Fibroblast of lung (primary cell): ENCODE results near the gene KRTAP12-4. TPM values are rescaled to one million over a fixed set of nuclear protein-coding genes. Genes with fewer than 3 reads are reported as not detected.

Experiments used
- DNase-seq, 2 donors: peaks; one replicate each; pipeline versions ENCODE4 v3.0.0 to v3.0.0-alpha.2; 2010; ENCODE audit warnings: low read depth in 2 of 2
- H2AFZ ChIP-seq: 2 replicates; pipeline ENCODE4 v1.5.1; 2012; ENCODE audit warnings: low read length, control low read depth, inconsistent platforms
- H3K27ac ChIP-seq: 2 replicates; pipeline ENCODE4 v1.5.1; 2011; ENCODE audit warnings: low read length, control low read depth; ENCODE audit not compliant: insufficient read depth
- H3K27me3 ChIP-seq: 2 replicates; pipeline ENCODE4 v1.5.1; 2011; ENCODE audit warnings: mild to moderate bottlenecking, low read length; ENCODE audit not compliant: control insufficient read depth, insufficient read depth
- H3K36me3 ChIP-seq: 2 replicates; pipeline ENCODE4 v1.5.1; 2011; ENCODE audit warnings: low read length; ENCODE audit not compliant: control insufficient read depth, insufficient read depth
- H3K4me1 ChIP-seq: 2 replicates; pipeline ENCODE4 v1.5.1; 2011; ENCODE audit warnings: low read length; ENCODE audit not compliant: control insufficient read depth, insufficient read depth; ENCODE audit errors: extremely low read depth
- H3K4me2 ChIP-seq: 2 replicates; pipeline ENCODE4 v1.5.1; 2011; ENCODE audit warnings: low read length, control low read depth; ENCODE audit not compliant: insufficient read depth; ENCODE audit errors: extremely low read depth
- H3K4me3 ChIP-seq, 4 experiments: fragments of 200-600 bp in 1 of 4; sonication (generic) in 1 of 4; replicated peaks in 1 of 4; 2 replicates each; pipeline ENCODE4 v1.5.1; 2011 to 2016; ENCODE audit warnings: low read length in 4 of 4, low read depth in 3 of 4, mild to moderate bottlenecking in 3 of 4, control low read depth in 2 of 4, inconsistent platforms in 1 of 4, mixed read lengths in 1 of 4; ENCODE audit not compliant: insufficient read depth in 1 of 4; ENCODE audit errors: control extremely low read depth in 1 of 4
- H3K79me2 ChIP-seq: 2 replicates; pipeline ENCODE4 v1.5.1; 2012; ENCODE audit warnings: mild to moderate bottlenecking, low read length, inconsistent platforms; ENCODE audit not compliant: control insufficient read depth, insufficient read depth
- H3K9ac ChIP-seq: 2 replicates; pipeline ENCODE4 v1.5.1; 2011; ENCODE audit warnings: mild to moderate bottlenecking, low read length, control low read depth; ENCODE audit not compliant: insufficient read depth
- H3K9me3 ChIP-seq: 2 replicates; pipeline ENCODE4 v1.5.1; 2012; ENCODE audit warnings: low read depth, low read length; ENCODE audit not compliant: control insufficient read depth, insufficient read depth
- H4K20me1 ChIP-seq: 2 replicates; pipeline ENCODE4 v1.5.1; 2011; ENCODE audit warnings: low read length; ENCODE audit not compliant: control insufficient read depth, insufficient read depth; ENCODE audit errors: extremely low read depth
- EZH2 ChIP-seq: IDR thresholded peaks from 2 replicates; pipeline ENCODE4 v1.5.1; 2012; ENCODE audit warnings: low read length, control low read depth, mild to moderate bottlenecking; ENCODE audit errors: missing control alignments
- polyA minus RNA-seq: library from RNA; depleted of rRNA, polyadenylated mRNA; stranded (reverse); fragments of >200 nt; gene quantifications from 2 replicates; pipeline ENCODE4 v1.2.3, GENCODE V29; 2011; ENCODE audit warnings: low replicate concordance
- polyA plus RNA-seq, 2 donors: library from polyadenylated mRNA; depleted of rRNA in 1 of 2; stranded (reverse) in 1 of 2; unstranded in 1 of 2; fragments of >200 nt; gene quantifications; 2 replicates each; pipeline ENCODE4 v1.2.1, GENCODE V29; 2011 to 2012; ENCODE audit warnings: missing spikeins in 1 of 2
- total RNA-seq: library from RNA; depleted of rRNA; stranded (reverse); fragments of >200 nt; gene quantifications from 2 replicates; pipeline ENCODE4 v1.2.1, GENCODE V29; 2014
- TF ChIP-seq, protein P1 (sequence below), 2 donors: IDR thresholded peaks in 1 of 2; conservative IDR thresholded peaks in 1 of 2; 1 replicate in 1 of 2; 2 replicates in 1 of 2; pipeline ENCODE4 v1.5.1; 2011 to 2012; ENCODE audit warnings: low read length in 2 of 2, control low read depth in 1 of 2, inconsistent platforms in 1 of 2, low read depth in 1 of 2, mild to moderate bottlenecking in 1 of 2

KRTAP12-4 gene, protein sequence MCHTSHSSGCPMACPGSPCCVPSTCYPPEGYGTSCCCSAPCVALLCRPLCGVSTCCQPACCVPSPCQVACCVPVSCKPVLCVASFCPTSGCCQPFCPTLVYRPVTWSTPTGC
- total RNA-seq (not detected in 2 replicates), polyA plus RNA-seq (not detected in 2 replicates), polyA minus RNA-seq (not detected in 2 replicates)
- polyA plus RNA-seq (2012): not detected in 2 replicates

DNA sequence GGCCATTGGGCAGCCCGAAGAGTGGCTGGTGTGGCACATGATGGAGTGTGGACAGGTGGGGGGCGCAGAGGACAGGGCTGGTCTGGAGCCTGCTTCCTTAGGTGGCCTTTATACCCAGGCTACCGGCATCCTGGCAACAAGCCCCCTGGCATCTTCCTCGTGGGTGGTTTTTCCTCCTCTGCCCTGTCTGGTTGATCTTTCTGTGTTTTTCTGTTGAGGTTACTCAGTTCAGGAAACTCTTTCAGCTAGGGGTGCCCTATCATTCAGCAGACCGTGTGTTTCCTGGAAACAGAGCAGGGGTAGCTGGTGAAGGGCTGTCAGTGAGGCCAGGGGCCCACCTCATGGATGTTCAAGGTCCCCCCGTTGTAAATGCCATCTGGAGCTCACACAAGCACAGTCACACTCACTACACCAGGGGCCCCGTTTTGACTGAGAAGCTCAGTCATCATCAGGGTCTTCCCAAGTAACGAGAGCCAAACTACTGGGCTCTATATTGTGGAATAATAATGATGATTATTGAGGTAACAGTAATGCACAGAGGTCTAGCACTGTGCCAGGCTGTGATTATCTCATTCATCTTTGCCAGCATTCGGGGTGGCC, at the start of gene KRTAP12-4:
Gene KRTAP12-4 (minus strand): TSS at position 84 of the 600 bp plus-strand sequence. CDS start 45 bp downstream, at position 39.
- H3K79me2 ChIP-seq: no peaks in the 10 kb centered on the region
- no peak within 1 kb of the TSS for H3K27ac ChIP-seq
- H3K9ac ChIP-seq: no peak within 1 kb of the TSS
- no peak within 1 kb of the TSS for H2AFZ ChIP-seq
- TF ChIP-seq, protein P1, sequence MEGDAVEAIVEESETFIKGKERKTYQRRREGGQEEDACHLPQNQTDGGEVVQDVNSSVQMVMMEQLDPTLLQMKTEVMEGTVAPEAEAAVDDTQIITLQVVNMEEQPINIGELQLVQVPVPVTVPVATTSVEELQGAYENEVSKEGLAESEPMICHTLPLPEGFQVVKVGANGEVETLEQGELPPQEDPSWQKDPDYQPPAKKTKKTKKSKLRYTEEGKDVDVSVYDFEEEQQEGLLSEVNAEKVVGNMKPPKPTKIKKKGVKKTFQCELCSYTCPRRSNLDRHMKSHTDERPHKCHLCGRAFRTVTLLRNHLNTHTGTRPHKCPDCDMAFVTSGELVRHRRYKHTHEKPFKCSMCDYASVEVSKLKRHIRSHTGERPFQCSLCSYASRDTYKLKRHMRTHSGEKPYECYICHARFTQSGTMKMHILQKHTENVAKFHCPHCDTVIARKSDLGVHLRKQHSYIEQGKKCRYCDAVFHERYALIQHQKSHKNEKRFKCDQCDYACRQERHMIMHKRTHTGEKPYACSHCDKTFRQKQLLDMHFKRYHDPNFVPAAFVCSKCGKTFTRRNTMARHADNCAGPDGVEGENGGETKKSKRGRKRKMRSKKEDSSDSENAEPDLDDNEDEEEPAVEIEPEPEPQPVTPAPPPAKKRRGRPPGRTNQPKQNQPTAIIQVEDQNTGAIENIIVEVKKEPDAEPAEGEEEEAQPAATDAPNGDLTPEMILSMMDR (conservative IDR thresholded peaks at IDR 0.05 in 1 of 2, IDR thresholded peaks at IDR 0.05 in 1 of 2; ENCODE audit: low read depth in 1 of 2, low read length in 2 of 2): no peak
- TF ChIP-seq EZH2: no peak
- no peaks in the 10 kb centered on the region for H3K27me3 ChIP-seq
- H3K9me3 ChIP-seq: no peaks in the 10 kb centered on the region
- no peak for DNase-seq
- no peaks in the 10 kb centered on the region for H3K36me3 ChIP-seq
- H3K4me2 ChIP-seq: no peak within 1 kb of the TSS
- H4K20me1 ChIP-seq: no peaks in the 10 kb centered on the region
- H3K4me1 ChIP-seq: no peaks in the 10 kb centered on the region
- H3K4me3 ChIP-seq: no peak within 1 kb of the TSS

DNA sequence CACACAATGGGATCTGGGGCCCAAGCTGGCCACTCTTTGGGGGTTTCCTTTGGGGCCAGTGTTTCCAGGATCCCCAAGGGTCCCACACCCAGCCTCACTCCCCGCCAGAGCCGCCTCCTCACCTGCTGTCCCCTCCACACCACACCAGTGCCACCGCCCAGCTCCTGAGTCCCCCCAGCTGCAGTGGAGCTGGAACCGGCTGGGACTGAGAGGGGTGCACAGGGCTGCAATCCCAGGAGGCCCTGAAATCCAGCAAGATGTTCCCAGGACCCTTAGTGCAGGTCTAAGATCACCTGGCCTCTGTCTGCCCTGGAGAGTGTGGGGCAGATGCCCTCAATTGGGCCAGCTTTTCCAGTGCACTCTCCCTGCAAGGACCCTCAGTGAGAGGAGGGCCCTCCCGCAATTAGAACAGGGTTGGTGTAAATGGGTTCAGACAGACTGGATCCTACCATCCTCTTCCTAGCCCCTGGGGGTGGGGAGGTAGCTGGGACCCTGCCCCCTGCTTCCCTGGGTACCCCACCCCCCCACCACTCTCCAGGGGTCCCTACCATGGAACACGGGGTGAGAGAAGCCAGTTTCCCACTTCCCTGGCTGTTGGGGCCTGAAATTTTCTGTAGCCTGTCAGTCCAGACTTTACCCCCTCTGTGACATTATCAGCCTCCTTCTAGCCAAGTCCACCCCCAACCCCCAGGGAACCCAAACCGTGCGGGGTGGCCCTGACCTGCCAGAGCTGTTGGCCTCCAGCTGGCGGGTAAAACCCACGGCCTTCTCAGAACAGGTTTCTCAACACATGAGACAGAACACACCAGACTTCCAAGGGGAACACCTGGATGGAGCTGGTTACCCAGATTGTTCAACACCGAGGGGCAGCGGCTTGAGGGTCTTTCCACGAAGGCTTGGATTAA, 49.5 kb upstream of the KRTAP12-4 start:
- no peaks in the 10 kb centered on the region for H3K36me3 ChIP-seq
- no peaks in the 10 kb centered on the region for H3K4me1 ChIP-seq
- no peak overlapping the region for H3K27ac ChIP-seq
- no peak overlapping the region for H3K9ac ChIP-seq
- no peak overlapping the region for H3K4me3 ChIP-seq
- H3K27me3 ChIP-seq: peaks cover 23% of the 10 kb centered on the region
- H3K79me2 ChIP-seq: no peaks in the 10 kb centered on the region
- no peaks in the 10 kb centered on the region for H4K20me1 ChIP-seq
- no peak overlapping the region for H3K4me2 ChIP-seq
- no peak overlapping the region for H2AFZ ChIP-seq
- DNase-seq: no peak
- H3K9me3 ChIP-seq: no peaks in the 10 kb centered on the region
- TF ChIP-seq, protein P1 (conservative IDR thresholded peaks at IDR 0.05 in 1 of 2, IDR thresholded peaks at IDR 0.05 in 1 of 2; ENCODE audit: low read depth in 1 of 2, low read length in 2 of 2): no peak
- TF ChIP-seq EZH2: no peak
